NCI-H510A treated with DMSO at 0.1 percent for 48 hours (cell line): ENCODE results near the gene CD300A.

Source experiments
- DNase-seq: peaks from one replicate; lab custom pipeline; 2025; lab: John Stamatoyannopoulos, UW

CD300A gene

DNA sequence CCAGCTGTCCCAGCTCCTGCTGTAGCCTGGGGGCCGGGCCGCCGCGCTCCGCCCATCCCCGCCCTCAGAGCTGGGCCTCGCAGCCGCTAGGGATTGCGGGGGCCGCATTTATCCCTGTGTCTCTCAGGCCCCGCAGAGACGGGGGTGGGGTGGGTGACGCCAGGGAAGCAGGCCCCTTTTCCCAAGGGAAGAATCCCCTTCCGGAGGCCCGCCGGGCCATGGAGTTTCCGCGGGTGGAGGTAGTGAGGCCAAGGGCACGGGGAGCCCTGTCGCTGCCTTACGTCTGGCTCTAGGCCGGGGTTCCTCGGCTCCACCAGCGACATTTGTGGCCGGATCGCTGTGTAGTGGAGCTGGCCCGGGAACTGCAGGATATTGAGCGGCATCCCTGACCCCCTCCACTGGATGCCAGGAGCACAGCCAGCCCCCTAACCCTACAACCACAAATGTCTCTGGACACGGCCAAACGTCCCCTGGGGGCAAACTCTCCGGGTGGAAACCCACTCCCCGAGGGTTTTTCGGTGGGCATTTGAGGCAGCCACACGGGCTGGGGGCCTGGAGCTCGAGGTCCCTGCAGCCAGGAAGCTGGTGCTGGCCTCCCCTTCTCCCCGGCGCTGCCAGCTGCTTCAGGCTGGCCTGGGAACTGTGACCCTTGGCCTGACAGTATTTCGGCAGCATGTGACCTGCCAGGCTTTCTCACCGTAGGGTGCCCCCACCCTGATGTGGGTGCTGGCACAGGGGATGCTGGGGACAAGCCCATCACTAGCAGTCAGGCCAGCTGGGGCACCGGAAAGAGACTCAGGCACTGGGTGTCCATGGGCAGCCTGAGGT is 12.0 kb upstream of the CD300A start:
- DNase-seq = peak; percentile 86

DNA sequence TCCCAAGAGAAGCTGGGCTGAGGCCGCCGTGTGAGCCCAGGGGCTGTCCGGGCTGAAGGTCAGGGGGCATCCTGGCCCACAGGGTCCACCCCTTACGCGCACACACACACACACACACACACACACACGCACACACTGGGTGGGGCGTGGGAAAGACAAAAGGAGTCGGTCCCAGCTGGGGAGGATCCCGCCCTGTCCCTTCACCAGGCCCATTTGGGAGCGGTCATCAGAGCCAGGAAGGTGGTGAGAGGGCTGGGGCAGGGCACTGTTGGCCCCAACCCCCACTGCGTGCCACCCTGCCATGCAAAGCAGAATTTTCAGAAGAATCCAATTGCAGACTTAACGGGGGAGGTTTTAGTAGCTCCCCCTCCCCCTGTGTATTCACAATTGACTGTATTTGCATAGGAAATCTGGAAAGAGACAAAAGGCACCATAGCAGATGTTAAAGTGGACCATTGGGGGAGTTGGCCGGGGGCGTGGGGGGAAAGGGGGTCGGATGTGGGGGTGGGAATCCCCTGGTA is 11.3 kb upstream of the CD300A start:
- no peak for DNase-seq

DNA sequence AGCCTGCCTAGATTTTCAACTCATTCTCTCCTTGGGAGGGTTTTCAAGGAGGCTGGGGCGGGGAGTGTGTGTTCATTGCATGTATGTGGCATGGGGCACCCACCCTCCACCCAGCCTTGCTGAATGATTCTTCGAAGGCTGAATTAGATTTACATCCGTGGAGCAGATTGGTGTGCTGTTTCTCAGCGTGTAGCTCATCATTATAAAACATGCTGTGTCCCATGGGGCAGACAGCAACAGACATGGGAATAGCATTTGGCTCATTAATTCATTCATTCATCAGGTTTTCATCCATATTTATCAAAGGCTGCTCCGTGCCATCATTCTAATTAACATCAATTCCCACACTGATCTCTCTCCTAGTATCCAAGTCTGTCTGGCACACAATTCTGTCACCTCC is 10.6 kb upstream of the CD300A start:
- no peak for DNase-seq

DNA sequence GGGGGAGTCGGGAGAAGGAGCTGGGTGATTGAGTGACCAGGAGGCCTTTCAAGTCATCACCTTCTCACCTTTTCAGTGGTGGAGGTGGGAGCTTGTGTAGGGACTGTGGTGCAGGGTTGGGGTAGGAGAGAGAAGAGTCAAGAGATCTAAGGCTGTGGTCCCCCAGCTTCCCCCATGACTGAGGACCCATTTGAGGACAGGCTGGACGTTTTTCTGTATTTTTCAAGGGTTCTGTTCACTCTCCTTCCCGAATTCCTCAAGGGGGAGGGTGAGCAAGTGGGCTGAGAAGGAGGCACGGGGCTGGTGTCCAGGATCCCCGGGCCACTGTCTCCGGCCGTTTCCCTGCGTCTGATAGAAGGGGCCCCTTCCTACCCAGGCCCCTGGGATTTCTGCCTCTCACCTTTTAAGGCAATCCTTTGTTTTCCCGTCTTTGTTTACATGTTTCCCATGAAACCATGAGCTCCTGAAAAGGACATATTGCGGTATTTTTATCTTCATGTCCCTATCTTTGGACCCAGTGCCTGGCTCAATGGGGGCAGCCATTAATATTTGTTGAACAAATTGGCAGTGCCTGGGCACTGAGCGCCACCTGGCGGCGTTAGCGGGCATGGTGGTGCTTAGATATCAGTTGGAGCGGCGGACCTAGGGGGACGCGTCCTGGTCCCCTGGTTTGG is 9.2 kb upstream of the CD300A start:
- DNase-seq = peak; percentile 77

DNA sequence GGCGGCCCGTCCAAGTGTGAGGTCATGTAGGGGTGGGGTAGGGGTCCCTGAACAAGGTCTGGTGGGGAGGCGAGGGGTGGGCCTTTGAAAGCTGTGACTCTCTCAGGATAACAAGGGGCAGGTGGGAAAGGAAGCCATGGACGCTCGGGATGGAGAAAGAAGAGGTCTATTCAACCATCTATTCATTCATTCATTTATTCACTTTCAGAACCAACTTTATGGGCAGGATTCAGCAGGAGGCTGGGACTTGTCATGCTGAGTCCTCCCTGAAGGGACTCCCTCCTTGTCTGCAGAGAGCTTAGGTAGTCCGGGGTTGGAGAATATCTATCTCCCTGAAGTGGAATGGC is 8.6 kb upstream of the CD300A start:
- no peak for DNase-seq

DNA sequence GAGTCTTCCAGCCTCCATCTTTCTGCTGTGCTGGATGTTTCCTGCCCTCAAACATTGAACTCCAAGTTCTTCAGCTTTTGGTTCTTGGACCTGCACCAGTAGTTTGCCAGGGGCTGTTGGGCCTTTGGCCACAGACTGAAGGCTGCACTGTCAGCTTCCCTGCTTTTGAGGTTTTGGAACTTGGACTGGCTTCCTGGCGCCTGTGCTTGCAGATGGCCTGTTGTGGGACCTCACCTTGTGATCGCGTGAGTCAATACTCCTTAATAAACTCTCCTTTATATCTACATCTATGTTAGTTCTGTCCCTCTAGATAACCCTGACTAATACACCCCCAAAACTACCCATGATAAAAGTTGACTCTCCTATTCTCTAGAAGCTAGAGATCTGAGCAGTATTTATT is 7.6 kb upstream of the CD300A start:
- no peak for DNase-seq

DNA sequence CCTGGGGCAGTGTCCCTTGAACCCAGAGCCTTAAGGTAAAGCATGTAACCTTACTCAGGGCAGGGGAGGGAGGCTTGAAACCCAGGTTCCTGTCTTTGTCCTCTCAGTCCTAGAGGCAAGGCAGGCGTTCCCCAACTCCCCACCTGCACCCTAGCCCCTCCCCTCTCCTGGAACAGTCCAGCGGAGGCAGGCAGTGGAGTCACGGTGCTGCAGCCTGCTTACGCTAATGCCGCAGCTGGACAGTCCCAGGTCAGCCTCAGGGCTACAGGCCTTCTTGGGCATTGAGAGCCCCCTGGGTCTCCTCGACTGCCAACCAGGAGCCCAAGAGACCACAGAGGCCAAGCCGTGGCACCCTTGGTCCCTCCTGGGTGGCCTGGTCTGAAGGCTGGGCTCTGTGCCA is 6.8 kb upstream of the CD300A start:
- DNase-seq = no peak

DNA sequence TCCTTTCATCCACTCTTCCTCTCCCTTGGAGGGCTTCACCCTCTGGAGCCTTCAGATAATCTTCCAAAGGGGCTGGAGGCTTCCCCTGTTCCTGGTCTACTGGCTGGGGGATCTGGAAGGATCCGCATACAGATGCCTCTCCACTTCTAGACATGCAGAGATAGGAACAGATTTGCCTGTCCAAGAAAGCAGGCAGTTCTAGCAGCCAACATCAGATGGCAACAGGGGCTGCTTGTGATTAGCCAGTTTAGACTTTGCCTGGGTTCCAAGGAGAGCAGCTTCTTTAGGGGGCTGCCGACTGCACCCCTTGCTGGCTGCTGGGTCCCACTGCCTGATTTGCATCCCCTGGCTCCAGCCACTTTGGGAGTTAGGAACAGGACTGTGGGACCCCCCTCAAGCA is 6.2 kb upstream of the CD300A start:
- no peak for DNase-seq

DNA sequence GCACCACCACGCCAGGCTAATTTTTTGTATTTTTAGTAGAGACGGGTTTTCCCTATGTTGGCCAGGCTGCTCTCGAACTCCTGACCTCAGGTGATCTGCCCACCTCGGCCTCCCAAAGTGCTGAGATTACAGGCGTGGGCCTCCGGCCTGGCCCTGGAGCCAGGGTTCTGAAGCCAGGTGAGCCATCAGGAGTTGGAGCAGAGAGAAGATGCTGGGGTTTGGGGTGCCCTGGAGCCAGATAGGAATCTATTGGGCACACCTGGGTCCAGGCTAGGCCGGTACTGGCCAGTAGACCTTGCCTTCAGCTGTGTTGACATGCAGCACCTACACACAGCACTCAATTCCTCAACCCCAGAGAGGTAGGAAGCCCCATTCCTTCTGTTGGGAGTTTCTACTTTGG is 5.4 kb upstream of the CD300A start:
- DNase-seq = no peak

DNA sequence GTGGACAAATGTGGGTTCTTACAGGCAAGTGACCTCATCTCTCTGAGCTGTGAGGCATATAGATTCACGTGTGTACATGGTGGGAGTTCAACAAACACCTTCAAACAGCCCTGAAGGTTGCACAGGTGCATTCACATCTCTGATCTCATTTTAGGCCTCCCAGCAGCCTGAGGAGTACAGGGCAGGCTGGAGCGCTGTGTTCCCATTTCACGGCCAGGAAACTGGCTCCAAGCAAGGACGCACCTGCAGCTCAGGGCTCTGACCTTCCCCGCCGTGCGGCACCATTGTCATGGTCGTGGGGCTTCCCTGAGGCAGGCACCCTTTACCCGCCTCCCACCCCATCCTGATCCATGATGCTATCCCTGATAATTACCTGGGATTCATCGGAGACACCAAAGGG is 4.8 kb upstream of the CD300A start:
- DNase-seq = no peak

DNA sequence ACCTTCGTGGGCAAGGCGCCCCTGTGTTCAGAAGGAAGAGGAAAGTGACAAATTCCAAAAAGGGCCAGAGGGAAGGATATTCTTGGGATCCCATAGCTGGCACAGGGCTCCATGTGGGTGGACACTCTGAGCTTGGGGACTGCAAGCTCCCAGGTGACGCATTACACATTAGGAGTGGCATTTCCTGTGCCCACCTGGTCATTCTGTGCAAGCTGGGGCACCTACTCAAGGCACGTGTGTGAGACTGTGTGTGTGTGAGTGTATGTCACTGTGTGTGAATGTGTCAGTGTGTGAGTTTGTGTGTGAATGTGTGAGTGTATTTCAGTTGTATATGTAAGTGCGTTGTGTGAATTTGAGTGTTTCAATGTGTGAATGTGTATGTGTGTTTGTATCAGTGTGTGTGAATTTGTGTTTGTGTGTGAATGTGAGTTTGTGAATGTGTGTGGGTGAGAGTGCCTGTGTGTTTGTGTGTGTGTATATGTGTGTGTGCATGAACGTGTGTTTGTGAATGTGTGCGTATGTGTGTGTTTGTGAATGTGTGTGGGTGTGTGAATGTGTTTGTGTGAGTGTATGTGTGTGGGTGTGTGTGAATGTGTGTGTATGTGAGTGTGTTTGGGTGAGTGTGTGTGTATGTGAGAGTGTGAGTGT is 1.6 kb upstream of the CD300A start:
- no peak for DNase-seq

DNA sequence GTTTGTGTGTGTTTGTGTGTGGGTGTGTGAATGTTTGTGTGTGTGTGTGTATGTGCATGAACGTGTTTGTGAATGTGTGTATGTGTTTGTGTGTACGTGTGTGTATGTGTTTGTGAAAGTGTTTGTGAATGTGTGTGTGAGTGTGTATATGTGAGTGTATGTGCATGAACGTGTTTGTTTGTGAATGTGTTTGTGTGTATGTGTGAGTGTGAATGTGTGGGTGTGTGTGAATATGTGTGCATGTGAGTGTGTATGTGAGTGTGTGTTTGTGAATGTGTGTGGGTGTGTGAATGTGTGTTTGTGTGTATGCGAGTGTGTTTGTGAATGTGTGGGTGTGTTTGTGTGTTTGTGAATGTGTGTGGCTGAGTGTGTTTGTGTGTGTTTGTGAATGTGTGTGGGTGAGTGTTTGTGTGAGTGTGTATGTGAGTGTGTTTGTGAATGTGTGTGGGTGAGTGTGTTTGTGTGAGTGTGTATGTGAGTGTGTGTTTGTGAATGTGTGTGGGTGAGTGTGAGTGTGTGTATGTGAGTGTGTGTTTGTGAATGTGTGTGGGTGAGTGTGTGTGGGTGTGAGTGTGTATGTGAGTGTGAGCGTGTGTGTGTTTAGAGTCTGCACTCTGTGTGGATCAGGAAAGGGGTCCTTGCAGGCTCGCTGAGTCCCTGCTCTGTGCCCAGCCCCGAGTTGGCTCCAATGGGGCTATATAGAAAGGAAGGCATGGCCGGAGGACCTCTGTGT is 890 bp upstream of the CD300A start:
- DNase-seq = no peak

DNA sequence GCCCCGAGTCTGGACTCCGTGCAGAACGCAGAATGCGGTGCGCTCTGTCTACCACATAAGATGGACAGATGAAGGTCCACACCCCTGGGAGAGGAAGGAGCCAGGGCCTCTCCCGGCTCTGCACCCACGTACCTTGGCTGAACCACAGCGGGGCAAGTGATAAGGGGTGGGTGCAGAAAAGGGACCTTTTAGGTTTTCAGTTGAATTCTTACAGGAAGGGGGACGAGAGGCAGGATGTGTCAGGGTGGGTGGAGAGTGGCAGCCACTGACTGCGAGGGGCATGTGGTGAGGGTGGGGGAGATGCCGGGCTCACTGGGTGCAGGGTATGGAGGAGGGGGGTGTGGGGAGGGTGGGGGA is 372 bp downstream of the CD300A start:
- DNase-seq = no peak

DNA sequence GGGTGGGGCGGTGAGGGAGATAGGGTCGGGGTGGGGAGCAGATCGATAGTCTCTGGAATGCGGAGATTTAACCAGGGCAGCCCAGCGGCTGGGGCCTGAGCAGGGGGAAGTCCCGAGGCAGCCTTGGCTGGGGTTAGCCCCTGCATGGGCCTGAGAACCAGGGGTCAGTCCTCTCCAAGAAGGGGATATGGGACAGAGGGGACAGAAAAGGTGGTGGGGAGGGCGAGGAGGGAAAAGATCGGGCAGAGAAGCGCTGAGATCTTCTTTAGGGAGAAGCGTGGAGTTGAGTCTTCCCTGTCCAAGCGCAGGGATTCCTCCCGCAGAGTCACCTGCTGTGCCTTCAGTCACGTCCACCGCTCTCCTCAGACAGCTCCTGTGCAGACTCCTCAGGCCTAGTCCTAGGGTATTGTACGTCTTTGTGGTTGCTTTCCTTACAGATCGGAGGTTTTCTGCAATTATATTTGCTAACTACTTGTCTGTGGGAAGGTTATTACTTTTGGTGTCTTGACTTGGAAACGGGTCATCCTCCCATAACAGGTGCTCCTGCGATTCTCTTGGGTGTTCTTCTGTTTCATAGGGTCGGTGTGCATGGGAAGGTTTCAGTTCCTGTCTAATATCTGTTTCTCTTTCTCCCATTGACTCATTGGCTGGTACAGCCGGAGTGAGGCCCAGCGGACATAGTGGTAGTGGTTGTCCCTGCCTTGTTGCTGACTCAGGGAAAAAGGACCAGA is 952 bp downstream of the CD300A start:
- no peak for DNase-seq

DNA sequence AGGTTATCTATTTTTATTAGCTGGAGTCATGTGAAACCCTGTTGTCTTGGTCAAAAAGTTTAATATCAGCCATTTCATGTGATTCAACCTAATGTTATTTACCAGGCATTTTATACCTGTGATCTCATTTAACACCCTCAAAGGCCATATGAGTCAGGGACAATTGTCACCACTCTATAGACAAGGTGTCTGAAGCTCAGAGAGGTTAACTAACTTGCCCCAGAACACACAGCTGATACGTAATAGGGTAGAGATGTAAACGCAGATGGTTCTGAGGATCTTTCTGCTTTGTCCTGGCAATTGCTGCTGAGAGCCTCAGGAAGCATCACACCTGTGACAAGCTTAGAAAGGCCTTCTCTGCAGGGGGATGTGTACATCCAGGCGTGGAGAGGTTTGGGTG is 4.9 kb downstream of the CD300A start:
- DNase-seq = no peak

DNA sequence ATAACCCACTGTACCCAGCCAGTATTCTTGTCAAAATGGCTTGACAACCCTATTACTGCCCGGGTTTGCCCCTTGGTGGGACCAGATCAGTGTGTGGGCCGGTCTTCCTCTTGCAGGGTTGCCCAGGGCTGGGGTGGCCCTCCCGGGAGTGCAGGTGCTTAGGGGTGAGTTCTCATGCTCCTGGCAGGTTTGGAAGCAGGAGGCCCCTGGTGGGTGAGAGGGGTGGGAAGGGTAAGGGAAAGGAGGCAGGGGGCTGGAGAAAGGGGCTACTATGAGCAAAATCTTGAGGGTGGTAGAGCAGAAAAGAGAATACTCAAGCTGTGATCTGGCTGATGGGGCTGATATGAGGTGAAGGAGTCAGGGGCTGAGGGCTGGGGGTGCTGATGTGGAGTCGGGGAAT is 6.5 kb downstream of the CD300A start:
- no peak for DNase-seq

DNA sequence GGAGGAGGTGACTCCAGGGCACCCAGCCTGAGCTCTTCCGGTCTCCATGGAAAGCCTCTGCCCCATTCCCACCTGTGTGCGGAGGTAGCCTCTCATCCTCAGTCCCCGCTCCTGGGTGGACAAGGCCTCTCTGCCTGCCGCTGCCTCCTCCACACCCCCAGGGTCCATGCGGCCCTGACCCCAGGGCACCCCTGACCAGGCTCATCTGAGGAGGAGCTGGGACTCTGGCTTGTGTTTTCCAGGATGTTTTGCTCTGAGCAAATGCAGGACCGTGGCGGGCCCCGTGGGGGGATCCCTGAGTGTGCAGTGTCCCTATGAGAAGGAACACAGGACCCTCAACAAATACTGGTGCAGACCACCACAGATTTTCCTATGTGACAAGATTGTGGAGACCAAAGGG is 6.9 kb downstream of the CD300A start:
- no peak for DNase-seq

DNA sequence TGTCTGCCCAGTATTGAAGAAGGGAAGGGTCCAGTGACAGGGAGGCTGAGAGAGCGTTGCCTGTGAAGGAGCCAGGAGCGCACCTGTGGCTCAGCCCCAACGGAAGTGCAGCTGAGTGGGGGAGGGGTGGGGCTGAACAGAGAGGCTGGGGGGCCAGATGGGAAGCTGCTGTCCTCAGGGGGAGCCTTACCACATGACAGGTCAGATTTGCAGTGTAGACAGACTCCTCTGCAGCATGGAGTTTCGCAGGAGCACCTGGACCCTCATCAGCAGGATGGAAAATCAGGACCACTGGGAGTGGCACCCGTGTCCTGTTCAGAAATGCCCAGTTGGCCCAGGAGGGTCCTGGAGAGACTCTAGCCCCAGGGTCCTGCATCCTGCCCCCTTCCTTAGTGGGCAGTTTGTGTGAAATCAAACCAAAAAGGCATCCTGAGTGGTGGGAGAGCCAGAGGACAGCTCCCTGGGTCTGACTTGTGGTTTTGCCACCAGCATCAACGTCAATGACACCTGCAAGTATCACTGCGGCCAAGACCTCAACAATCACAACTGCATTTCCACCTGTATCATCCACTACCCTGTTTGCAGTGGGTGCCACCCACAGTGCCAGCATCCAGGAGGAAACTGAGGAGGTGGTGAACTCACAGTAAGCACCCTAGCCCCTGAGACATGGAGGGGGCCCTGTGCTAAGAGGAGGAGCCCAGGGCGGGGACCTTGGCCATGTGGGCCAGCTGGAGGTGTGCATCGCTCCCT is 7.8 kb downstream of the CD300A start:
- DNase-seq = no peak

DNA sequence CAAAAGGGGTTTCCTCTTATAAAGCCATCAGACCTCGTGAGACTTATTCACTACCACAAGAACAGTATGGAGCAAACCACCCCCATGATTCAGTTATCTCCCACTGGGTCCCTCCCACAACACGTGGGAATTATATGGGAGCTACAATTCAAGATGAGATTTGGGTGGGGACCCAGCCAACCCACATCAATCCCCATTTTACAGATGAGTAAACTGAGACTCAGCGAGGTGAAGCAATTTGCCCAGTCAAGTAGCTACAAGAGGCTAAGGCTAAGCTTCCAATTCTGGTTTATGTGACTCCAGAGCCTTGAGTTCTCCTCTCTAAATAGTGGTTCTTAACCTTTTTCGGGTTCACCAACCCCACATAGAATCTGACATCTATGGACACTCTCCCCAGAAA is 8.8 kb downstream of the CD300A start:
- DNase-seq = no peak

DNA sequence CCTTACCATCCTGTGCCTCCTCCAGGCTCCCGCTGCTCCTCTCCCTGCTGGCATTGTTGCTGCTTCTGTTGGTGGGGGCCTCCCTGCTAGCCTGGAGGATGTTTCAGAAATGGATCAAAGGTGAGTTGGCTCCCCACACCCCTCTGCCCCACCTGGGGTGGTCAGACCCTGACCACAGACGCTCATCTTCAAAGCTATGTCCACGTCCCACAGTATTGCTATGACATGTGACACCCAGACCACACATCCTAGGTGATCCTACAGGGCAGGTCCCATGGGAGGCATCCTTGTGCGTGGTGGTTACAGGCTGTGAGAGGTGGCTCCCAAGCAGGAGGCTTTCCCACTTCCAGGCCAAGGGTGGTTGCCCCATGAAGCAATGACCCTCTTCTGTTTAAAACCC is 11.0 kb downstream of the CD300A start:
- DNase-seq = no peak

DNA sequence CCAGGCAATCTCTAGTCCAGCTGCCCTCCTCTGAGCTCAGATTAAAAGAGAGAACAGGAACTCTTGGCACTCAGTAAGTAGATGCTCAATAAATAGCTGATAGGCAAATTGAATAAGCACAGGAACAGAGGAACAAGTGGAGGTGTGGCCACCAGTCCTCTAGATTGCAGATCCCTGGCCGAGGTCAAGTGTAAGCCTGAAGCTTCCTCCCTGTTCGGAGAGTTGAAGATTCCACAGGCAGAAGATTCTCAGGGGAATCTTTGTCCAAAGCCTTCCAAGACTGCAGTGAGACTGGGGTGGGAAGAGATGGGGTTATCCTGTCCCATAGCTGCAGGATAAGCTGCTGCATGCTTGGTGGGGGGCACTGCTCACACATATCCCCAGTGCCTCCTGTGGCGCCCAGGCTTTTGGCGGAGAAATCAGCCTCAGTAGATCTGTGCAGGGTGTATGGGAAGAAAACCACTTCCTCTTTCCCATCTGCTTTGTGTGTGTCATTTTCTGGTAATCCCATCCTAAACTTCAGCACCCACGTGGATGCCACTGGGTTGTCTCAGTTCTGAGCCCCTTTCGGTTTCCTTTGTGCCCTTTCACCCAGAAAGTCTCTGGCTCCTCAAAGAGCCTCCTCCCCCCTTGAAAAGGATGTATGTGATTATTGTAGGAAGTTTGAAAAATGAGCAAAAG is 12.1 kb downstream of the CD300A start:
- no peak for DNase-seq
